ENCODE data around the gene AMIGO3.

- TF ChIP-seq CTCF (IDR thresholded peaks at IDR 0.05) = no peak
- no peak for TF ChIP-seq EP300 (IDR thresholded peaks at IDR 0.05)
- TF ChIP-seq POLR2AphosphoS5 (IDR thresholded peaks at IDR 0.05) = no peak
These were observed 32.0 kb upstream of the AMIGO3 start for GRCh38 chr3:49751501-49751900.
